GM19455 (cell line): ENCODE data around the gene ULK1.

ENCODE experiments used
- ATAC-seq: cut with Tn5 transposase; IDR thresholded peaks from one replicate; pipeline ENCODE4 v1.9.1; 2021; ENCODE audit not compliant: unreplicated experiment

Gene ULK1

DNA sequence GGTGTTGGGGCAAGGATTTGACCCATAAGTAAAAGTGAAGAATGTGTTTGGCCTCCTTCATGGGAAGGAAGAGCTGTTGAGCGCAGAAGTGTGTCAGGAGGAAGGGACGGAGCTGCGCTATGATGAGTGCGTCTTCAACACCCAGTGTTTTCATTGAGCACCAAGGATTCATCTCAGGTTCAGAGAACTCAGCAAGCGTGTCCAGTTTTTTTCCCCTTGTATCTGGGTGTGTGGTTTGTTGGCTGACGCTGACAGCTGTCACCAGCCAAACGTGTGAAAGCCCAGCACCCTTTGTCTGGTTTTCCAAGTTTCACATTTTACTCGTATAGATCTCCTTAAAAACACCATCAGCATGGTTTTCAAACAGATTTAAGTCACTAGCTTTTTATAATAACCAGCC is 67.6 kb downstream of the ULK1 start:
- ATAC-seq: no peak

GRCh38 chr12:131963381-131963780 is 69.0 kb downstream of the ULK1 start:
- ATAC-seq: no peak

GRCh38 chr12:131965073-131965472 is 70.7 kb downstream of the ULK1 start:
- ATAC-seq: no peak

- ATAC-seq: no peak
Measured at GRCh38 chr12:131971226-131971625, 76.8 kb downstream of the ULK1 start.
